Adrenal gland (tissue), 5 donors: ENCODE data around the gene ELMO2.

Experiments used
- POLR2A ChIP-seq, 2 donors: fragments of 450-650 bp; IDR thresholded peaks; one replicate each; pipeline ENCODE4 v1.6.1; 2017; ENCODE audit warnings: antibody characterized with exemption in 2 of 2, mild to moderate bottlenecking in 2 of 2, moderate library complexity in 1 of 2
- TF ChIP-seq, protein P1 (sequence below), 6 experiments: fragments of 450-650 bp in 4 of 6; fragments of 200-600 bp in 2 of 6; sonication (generic) in 1 of 6; IDR thresholded peaks; 1 replicate in 5 of 6; 2 replicates in 1 of 6; pipeline versions ENCODE4 v1.5.1 to v1.8.0; 2016 to 2021; ENCODE audit warnings: antibody characterized with exemption in 6 of 6, mild to moderate bottlenecking in 2 of 6, moderate library complexity in 1 of 6
- donor health status: DM: no; HTN: no; CAD: no.

DNA sequence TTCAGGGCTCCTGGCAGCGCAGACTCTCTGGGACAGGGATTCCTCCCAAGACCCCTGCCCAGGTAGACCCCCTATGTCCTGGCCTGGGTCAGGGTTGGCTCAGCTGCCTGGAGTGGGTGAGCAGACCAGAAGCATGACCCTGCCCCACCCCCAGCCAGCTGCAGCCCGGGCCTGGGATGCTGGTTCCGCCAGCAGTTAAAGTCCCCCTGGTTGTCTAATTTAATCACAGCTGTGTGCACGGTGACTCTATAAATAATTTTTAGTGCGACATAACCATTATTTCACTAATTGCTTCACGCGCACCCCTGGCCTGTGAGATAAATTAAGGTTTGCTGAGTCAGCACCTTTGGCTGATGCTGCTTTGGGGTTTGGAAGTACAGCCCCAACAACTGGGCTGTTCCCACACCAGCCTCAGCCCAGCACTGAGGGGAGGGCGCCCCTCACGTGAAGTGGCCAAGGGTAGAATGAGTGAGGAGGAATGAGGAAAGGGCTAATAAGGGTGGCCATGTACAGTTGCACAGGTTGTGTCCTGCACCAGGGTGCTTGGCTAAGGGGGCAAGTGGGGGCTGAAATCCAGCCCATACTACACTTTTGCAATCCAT, 72.0 kb downstream of the ELMO2 start:
- TF ChIP-seq, protein P1, sequence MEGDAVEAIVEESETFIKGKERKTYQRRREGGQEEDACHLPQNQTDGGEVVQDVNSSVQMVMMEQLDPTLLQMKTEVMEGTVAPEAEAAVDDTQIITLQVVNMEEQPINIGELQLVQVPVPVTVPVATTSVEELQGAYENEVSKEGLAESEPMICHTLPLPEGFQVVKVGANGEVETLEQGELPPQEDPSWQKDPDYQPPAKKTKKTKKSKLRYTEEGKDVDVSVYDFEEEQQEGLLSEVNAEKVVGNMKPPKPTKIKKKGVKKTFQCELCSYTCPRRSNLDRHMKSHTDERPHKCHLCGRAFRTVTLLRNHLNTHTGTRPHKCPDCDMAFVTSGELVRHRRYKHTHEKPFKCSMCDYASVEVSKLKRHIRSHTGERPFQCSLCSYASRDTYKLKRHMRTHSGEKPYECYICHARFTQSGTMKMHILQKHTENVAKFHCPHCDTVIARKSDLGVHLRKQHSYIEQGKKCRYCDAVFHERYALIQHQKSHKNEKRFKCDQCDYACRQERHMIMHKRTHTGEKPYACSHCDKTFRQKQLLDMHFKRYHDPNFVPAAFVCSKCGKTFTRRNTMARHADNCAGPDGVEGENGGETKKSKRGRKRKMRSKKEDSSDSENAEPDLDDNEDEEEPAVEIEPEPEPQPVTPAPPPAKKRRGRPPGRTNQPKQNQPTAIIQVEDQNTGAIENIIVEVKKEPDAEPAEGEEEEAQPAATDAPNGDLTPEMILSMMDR (IDR thresholded peaks at IDR 0.05): no peak
- no peak for TF ChIP-seq POLR2A (IDR thresholded peaks at IDR 0.05)
